Coronary artery (tissue), 2 donors: Measurements from ENCODE around the gene TXNDC17.
A peak's percentile ranks its signal among the peaks of the same experiment; 100 is the strongest.

Experiments used
- DNase-seq: peaks from one replicate; pipeline ENCODE4 v3.0.0-alpha.2; 2017; ENCODE audit warnings: low spot score
- H3K27ac ChIP-seq, 2 donors: fragments of 200-600 bp; sonication (generic); one replicate each; pipeline ENCODE4 v1.5.1; 2016 to 2019
- H3K4me3 ChIP-seq: fragments of 200-600 bp; sonication (generic); 2 replicates; pipeline ENCODE4 v1.5.1; 2016; ENCODE audit warnings: mild to moderate bottlenecking, moderate library complexity
- CTCF ChIP-seq: fragments of 200-600 bp; sonication (generic); IDR thresholded peaks from one replicate; pipeline ENCODE4 v1.5.1; 2019; ENCODE audit warnings: antibody characterized with exemption

Gene TXNDC17

GRCh38 chr17:6636105-6636504 lies 4.8 kb upstream of the TXNDC17 start:
- Histone ChIP-seq H3K4me3 (no peak overlapping the region), H3K27ac (no peak overlapping the region)
- no peak for TF ChIP-seq CTCF
- no peak for DNase-seq

- DNase-seq, result no peak
- no peak for TF ChIP-seq CTCF
- no peak overlapping the region for H3K4me3 ChIP-seq
- H3K27ac ChIP-seq, result no peak overlapping the region
Observed at GRCh38 chr17:6636616-6637457, 4.0 kb upstream of the TXNDC17 start.

- DNase-seq, result no peak
- no peak for TF ChIP-seq CTCF
- H3K4me3 ChIP-seq, result no peak overlapping the region
- H3K27ac ChIP-seq, result no peak overlapping the region
Observed at GRCh38 chr17:6637458-6637840, 3.4 kb upstream of the TXNDC17 start.

- Histone ChIP-seq H3K27ac (no peak overlapping the region), H3K4me3 (peak overlapping the region; percentile 86)
- no peak for TF ChIP-seq CTCF
- no peak for DNase-seq
Observed at GRCh38 chr17:6638046-6638908, 2.6 kb upstream of the TXNDC17 start.

GRCh38 chr17:6639014-6639585 lies 1.8 kb upstream of the TXNDC17 start:
- H3K27ac ChIP-seq, result no peak overlapping the region
- TF ChIP-seq CTCF, result no peak
- peak overlapping the region; percentile 86 for H3K4me3 ChIP-seq
- DNase-seq, result no peak

- TF ChIP-seq CTCF, result no peak
- Histone ChIP-seq H3K27ac (peak overlapping the region; percentile 52 to 88), H3K4me3 (peak overlapping the region; percentile 86)
- peak; percentile 76 for DNase-seq
Observed at GRCh38 chr17:6639586-6640535, 999 bp upstream of the TXNDC17 start.
